Effector CD8-positive, alpha-beta T cell (primary cell): Measurements from ENCODE around the gene COL5A1.

Experiments used
- DNase-seq: peaks from one replicate; lab custom pipeline; 2025; lab: John Stamatoyannopoulos, UW

The COL5A1 gene

DNA sequence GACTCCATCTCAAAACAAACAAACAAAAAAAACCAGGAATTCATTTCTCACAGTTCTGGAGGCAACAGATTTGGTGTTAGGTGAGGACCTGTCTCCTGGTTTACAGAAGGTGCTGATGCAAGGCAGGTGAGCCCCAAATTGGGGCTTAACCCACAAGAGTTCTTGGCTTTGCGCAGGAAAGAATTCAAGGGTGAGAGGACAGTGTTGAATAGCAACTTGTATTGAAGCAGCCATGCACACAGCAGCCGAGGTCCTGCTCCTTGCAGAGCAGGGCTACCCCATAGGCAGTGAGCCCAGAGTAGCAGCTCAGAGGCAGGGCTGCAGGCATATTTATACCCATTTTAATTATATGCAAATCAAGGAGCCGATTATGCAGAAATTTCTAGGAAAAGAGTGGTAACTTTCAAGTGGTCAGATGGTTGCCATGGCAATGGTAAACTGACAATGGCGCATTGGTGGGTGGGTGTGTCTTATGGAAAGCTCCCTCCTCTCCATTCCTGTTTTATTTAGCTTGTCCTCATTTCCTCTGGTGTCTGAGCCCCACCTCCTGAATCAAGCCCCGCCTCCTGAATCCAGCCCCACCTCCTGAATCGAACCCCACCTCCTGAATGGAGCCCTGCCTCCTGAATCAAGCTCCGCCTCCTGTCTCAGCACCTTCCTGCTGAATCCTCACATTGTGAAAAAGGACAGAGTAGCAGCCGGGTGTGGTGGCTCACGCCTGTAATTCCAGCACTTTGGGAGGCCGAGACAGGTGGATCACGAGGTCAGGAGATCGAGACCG lies 34.5 kb upstream of the COL5A1 start:
- no peak for DNase-seq

DNA sequence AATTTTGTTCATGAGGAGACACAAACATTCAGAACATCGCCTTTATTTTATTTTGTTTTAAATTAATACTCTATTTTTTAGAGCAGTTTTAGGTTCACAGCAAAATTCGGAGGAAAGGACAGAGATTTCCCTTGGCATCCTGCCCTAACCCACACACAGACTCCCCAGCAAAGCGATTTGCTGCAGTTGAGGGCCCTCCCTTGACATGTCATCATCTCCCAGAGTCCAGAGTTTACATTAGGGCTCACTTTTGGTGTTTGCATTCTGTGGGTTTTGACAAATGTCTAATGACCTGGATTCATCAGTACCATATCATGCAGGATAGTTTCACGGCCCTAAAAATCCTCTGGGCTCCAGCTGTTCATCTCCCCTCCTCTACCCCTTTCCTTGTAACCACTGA lies 33.6 kb upstream of the COL5A1 start:
- DNase-seq: no peak

DNA sequence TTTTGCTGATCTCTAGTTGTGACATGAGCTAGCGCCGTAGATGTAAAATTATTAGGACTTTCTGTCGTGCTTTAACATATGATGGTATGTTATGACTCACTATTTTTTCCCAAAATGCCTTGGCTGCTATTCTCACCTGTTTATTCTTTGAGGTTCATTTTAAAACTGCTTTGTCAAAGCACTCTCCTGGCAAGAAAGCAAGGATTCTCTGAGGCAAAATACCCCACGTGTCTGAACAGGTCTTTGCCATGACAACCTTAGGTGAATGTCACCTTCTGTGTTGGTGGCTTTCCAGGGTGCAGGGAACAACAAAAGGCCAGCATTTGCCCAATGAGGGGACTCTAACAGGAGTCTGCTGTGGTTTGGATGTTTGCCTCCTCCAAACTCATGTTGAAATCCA lies 30.6 kb upstream of the COL5A1 start:
- no peak for DNase-seq

DNA sequence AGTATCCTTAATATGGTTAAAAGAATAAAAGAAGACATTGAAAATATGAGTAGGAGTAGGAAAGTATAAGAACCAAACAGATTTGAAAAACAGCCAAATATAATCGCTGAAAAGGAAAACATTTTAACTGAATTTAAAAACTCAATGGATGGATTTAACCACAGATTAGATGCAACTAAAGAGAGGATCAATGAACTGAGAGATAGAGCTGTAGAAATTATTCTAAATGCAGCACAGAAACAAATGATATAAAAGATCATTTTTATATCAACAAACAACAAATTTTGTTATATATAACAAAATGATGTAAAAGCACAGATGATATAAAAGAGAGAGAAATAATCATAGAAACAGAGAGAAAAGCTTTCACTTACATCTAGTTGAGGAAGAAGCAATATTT lies 29.3 kb upstream of the COL5A1 start:
- DNase-seq: no peak

DNA sequence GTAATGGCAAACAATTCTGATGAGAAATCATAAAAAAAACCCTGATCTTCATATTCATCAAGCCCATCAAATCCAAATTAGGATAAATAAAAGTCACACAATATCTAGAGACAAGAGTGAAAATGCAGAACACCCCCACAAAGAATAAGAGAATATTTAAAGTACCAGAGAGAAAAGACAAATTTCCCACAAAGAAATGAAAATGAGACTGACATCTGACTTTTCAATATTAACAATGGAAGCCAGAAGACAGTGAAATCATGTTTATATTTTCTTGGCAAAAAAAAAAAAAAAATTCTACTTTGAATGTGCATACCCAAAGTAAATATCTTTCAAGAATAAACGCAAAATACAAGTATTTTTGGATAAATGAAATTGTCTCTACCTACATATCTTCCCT lies 28.9 kb upstream of the COL5A1 start:
- no peak for DNase-seq

DNA sequence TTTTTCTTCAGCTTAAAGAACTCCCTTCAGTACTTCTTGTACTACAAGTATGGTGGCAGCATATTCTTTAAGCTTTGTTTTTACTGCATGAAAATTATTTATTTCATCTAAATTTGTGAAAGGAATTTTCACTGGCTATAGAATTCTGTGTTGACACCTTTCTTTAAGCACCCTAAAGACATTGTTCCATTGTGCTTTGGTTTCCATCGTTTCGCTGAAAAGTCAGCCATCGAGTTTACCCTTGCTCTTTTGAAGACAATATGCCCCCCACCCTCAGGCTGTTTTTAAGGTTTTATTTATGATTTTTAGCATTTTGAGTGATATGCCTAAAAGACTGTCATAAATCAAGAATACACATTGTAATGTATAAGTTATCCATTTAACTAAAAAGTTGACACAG lies 27.3 kb upstream of the COL5A1 start:
- no peak for DNase-seq

DNA sequence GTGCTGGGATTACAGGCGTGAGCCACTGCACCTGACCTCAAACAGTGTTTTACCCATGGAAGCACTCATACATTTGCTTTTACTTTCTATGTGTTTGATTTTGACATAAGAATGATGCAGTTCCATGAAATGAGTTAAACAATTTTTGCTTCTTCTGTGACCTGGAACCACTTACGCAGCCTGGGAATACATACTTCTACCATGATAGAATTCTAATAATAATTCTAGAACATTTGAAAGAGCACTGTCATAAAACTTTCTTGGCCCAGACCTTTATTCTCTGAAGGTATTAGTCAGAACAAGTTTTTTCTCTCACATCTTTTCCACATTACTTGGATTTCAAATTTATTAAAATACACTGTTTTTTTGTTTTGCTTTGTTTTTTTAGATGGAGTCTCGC lies 25.3 kb upstream of the COL5A1 start:
- DNase-seq: no peak

DNA sequence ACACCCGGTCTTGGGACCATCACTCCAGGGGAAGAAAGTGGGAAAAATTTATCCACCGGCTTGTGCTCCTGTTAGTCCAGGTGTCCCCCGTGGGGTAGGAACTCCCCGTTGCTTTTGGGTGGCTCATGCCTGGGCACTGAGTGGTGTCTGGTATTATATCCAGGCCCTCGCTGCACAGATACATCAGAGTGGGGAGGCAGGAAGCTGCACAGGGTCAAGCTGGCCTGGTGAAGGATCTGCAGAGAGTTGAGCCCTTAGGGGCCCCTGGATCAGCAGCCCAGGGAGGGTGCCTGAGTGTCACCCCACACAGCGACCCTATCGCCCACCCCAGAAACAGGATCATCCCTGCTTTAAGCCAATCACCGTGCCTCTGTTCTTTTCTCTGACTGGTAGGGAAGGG lies 24.4 kb upstream of the COL5A1 start:
- no peak for DNase-seq

DNA sequence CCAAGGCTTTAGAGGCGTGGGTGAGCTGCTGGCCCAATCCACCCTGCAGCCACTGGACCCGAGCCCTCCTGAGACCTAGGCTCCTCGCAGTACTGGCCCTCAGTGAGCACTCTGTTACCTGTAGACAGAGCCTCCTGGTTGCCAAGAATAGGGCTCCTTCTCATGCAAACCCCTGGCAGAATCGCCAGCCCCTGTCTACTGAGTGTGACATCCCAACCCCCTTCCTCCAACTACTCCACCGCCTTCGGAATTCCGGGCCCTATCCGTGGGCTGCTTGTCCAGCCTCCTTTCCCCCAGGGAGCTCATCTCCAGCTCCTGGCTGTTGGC lies 23.8 kb upstream of the COL5A1 start:
- no peak for DNase-seq

DNA sequence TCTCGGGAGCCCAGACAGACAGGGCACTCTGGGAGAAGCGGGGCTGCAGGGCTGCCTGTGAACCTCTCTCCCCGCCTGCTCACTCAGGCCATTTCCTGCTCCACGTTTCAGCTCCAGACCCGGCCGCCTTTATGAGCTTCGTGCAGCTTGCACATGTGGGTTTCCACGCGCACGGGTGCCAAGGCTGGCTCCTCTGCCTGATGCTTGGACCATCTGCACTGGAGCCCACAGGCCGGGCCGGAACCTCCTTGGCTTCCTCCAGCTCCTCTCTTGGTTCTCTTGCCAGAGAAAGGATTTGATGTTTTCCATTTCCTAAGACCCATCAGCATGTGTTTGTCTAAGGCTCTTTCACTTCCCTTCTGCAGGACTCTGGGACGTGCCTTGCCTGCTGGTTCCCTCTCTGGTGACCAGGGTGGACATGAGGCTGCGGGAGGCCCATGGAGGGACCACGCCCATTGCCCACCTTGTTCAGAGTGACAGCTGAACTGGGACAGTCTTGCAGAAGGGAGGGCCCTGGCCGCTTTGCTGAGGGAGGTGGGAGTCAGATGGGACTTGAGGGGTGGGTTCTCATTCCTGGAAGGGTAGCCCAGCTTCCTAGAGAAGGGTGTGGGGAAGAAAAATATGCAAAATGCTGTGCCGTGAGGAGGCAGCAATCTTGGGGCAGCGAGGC lies 23.3 kb upstream of the COL5A1 start:
- no peak for DNase-seq

DNA sequence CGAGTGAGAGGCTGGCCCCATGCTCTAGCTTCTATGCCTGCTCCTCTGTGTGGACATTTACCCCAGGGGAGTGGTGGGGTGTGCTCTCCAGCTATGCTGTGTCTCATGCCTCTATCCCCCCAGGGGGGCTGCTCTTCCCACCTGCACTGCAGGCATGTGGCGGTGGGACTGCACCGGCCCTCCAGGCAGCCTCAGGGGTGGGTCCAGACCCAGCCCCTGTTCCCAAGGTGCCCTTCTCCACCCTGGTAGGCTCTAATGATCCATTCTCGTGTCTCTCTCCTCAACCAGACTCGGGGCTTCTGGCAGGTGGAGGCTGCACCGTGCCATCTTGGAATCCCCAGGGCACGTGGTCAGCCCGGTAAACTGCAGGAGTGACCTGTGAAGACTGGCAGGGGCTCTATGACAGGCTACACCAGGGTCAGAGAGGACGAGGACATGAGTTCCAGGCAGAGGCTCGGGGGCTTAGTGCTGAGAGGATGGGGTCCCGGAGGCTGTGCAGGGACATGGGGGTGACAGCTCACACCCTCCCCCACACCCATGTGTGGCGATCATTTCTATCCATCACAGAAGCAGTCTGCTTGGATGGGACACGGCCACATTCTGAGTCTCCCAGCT lies 22.7 kb upstream of the COL5A1 start:
- DNase-seq: no peak

DNA sequence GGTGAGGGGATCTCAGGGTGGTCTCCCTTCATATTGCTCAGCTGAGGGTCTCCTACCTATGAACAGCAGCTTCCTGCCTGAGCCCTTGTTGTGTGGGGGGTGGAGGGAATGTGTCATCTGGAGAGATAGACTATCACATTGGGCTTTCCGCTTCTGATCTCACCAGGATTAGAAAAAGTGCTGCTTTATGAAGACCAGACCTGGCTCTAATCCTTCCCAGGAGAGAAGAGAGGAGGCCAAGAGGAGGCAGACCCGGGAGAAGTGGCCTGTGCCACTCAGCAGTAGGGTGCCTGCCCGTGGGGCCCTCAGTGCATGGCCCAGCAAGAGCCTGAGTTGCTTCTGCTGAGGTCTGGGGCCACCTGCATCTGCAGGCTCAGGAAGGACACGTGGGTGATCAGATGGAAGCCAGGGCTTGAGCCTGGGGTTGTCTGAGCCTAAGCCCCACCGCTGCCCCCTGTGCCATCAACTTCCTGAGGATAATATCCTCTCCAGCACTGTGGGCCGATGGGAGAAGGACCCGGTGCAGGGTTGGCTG lies 22.1 kb upstream of the COL5A1 start:
- DNase-seq: no peak

DNA sequence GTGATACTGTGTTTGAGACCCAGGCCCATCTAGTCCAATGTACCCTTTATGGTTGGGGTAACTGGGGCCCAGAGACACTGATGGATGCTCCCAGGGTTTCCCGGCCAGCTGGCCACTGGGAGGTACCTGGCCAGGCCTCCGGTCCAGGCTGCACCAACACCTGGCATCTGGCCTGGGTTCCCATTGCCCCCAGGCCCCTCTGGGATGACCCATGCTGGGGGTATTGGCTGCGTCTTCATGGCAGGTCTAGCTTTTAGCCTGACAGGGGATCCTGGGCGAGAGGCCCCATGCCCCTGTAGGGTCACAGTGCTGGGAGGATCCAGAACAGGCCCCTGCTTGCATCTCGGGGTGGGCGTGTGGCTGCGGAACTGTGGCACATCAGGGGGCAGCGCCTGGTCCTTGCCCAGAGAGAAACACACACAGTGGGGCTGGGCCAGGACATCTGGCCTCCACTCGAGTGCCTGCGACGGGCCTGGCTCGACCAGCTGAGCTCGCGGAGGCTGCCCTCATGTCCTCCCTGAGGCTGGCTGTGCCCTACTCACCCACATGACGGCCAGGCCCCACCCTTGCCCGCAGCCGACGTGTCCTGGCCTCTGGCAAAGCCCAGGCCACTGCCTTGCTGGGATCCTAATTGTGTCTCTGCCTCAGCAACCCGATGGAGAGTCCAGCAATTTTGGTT lies 21.5 kb upstream of the COL5A1 start:
- DNase-seq: no peak

DNA sequence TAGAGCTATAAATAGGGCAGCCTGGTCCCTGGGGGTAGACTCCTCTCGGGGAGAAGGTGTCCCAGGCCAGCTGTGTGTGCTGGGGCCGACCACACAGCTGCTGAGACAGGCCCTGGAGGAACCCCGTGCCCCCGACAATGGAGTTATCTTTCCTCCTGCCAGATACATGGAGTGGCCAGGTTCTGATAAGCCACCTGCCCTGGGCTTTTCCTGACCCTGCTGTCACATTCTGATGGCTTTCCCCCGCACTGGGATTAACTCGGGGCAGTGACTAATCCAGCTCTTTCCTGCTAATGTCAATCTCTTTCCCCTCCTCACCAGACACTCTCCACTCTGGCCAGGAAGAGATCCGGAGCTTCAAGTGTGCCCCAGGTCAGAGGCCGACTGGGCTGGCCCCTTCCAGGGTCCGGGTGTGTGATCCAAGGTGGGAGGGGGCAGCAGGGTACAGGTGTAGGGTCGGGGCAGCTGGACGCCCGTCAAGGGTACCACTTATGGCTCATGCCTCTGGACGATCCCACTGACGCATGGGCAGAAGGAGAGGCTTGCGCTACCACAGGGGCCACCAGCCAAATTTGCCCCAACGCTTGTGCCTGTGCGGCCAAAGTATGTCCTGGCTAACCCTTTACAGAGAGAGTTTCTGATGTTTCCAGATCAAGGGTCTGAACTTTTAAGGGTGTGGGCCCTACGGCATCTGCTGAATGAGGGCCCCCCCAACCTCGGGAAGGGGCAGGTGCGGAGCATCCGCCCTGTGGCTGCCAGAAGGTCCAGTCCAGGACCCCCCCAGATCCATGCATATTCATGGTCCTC lies 20.6 kb upstream of the COL5A1 start:
- no peak for DNase-seq

DNA sequence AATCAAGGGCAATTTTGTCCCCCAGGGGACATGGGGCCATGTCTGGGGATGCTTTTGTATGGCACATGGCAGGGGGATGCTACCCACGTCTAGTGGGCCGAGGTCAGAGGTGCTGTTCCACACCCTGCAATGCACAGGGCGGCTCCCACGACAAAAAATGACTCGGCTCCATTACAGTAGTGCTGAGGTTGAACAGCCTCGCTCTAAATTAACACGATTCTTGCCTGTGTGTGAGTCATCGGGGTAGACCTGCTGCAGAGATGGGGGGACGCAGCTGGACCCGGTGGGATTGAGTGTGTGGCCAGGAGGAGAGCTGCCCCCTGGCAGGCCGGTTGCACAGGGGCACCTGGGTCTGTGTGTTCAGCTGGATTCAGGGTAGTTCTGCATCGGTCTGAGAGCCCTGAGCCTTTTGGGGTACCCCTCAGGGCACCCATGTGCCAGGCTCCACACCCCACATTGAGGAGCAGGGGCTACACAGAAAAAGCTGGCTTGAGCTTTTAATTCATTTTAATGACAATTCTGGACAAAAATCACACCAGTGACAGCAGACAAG lies 20.0 kb upstream of the COL5A1 start:
- DNase-seq: no peak

DNA sequence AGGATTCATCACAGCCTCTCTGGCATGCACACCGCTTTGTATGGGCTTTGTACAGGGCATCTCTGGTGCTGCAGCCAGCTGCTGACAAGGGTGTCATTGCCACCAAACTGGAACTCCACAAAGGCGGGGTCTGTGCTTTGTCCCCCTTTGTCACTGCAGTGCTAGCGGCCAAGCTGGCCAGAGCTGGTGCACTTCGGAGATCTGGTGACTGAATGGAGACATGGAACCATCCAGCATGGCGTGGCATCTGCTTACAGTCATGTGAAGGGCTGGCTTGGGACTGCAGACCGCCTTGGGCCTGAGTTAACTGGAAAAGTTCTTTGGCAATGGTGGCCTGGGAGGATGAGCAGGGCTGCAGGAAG lies 18.7 kb upstream of the COL5A1 start:
- DNase-seq: no peak

DNA sequence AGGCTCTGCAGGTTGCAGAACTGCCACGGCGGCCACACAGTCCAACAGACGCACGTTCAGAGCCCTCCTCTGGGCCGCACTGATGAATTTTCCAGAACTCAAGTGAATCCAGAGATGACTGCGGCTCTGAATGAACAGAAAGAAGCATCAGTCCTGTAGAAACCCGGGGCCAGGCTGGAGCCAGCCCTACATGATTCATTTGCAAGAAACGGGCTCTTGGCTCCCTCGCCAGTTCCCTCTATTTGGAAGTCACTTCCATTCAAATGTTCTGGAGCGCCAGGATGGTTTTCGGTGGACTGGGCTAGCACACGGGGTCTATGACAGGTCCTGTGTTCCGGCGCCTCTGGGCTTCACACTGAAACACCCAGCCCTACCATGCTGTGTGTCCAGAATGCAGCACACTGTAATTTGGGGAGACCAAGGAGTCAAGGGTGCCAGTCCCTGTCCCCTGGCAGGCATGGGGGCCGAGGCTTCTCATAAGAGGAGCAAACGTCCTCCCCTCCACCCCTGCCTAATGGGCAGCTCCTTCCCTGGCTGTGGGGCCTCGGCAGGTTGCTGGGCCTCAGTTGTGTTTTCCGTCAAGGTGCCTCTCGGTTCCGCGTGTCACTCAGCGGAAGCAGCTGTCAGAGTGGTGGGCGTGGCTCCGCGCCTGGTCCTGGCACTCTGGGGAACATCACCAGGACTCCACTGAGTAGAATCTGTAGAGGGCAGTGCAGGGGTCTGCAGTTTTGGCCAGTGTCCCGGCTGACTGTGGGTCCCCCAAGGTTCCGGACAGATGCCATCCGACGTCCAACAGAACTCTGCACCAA lies 18.1 kb upstream of the COL5A1 start:
- DNase-seq: no peak

DNA sequence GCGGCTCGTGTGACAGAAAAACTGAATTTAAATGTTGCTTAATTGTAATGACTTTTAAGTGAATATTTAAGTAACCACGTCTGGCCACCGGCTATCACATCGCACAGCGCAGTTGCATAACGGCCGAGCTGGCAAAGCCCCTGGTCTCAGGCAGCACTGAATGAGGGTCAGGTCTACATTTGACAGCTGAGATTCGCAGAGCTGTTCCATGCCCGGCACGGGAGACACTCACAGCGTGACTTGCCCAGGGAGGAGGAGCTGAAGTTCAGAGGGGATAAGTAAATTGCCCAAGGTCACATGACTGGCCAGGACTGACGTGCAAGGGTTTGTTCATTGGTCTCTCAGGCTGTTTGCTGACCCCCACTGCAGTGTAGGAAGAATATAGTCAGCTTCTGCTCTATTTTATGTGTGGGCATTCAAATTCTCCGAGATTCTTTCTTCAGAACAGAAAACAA lies 17.4 kb upstream of the COL5A1 start:
- DNase-seq: no peak

DNA sequence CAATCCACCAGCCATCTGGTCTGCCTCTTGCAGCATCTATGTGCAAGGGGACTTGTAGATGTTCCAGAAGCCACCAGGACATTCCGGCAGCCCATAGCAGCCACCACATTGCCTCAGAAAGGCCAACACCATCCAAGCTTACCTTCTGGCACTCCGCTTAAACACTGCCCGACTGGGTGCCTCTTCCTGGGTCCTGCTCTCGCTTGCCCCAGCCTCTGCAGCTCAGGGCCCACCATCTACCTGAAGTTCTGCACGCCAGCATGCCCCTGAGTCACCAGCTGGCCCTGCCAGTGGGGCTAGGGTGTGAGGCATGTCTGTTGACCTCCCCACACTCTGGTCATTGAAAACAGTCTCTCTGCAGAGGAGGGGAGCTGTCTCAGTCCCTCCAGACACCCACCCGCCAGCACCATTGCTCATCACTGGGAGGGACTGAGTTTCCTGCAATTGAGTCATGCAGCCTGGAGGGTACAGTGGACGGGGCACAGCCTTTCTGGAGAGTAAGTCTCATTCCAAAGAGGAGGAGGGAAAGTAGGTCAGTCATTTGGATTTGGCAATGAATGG lies 16.9 kb upstream of the COL5A1 start:
- no peak for DNase-seq

DNA sequence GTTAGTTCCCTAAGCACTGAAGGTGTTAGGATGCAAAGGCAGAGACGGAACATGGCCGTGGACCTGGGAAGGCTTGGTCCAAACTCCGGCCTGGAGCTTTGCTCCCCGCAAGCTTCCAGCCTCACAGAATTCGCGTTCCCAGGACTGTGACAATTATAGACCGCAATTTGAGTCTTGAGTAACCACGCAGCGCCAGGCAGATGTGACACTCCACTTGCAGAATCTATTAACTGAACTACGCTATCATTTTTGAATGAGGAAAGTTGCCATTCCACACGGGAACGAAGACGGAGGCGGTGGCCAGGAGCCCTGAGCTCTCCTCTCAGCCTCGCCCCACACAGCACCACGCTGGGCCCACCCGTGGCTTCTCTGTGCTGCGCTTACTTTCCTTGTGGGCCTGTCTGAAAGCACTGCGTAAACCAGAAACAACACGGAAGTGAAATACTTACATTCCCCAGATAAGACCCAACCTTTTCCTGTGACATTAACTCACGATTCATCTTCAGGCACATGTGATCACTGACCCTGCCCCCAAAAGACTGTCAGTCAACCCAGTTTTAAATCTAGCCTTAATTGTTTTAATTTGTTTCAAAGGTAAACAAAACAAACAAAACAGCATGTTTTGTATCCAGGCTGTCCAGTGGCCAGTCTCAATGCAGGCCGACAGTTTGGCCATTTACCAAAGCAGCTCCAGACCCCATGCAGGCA lies 16.1 kb upstream of the COL5A1 start:
- no peak for DNase-seq
